Measurements from ENCODE around the gene NUDT3. TPM values are rescaled to one million over a fixed set of nuclear protein-coding genes. Genes with fewer than 3 reads are reported as not detected.

The NUDT3 gene
- total and polyA plus RNA-seq, 9 of the 15 experiments (the other 6 are each of a cell fraction or from before 2014, with no cell fraction given): 5.4 to 81.2 (median 56.4) TPM

GRCh38 chr6:34246563-34247391 lies 145.7 kb downstream of the NUDT3 start (continued):
- TF ChIP-seq ZBTB2 (IDR thresholded peaks at IDR 0.05): peak; percentile 64; the same call in 1 of the 2 replicates
- TF ChIP-seq SNRNP70 (optimal IDR thresholded peaks at IDR 0.05; ENCODE audit: low read depth, low read length): peak; percentile 91
- peak; percentile 50; the same call in 1 of the 2 replicates for TF ChIP-seq GABPB1 (CRISPR knock-in tag; IDR thresholded peaks at IDR 0.05)
- no peak for TF ChIP-seq BCOR (IDR thresholded peaks at IDR 0.05)
- TF ChIP-seq ZC3H8 (IDR thresholded peaks at IDR 0.05): 0 out of 2 replicates have a peak, but pooled peaks have one; percentile 28
- TF ChIP-seq NUFIP1 (IDR thresholded peaks at IDR 0.05; ENCODE audit: partially characterized antibody): no peak
- TF ChIP-seq JUND (IDR thresholded peaks at IDR 0.05; ENCODE audit: borderline replicate concordance, low read depth, low read length): no peak
- no peak for TF ChIP-seq JUND (tag; IDR thresholded peaks at IDR 0.05; ENCODE audit: borderline replicate concordance, low read depth, low read length)
- TF ChIP-seq TOE1 (IDR thresholded peaks at IDR 0.05; ENCODE audit: borderline replicate concordance): peak; percentile 64; the same call in 1 of the 2 replicates
- no peak for TF ChIP-seq TOE1 (CRISPR knock-in tag; IDR thresholded peaks at IDR 0.05; ENCODE audit: borderline replicate concordance, low read depth)
- TF ChIP-seq ZNF76 (CRISPR knock-in tag; IDR thresholded peaks at IDR 0.05; ENCODE audit: borderline replicate concordance): no peak
- no peak for TF ChIP-seq HNRNPH1 (optimal IDR thresholded peaks at IDR 0.05; ENCODE audit: low read depth, low read length)
- TF ChIP-seq ELF2 (CRISPR knock-in tag; IDR thresholded peaks at IDR 0.05): peak; percentile 57; the same call in 1 of the 2 replicates
- no peak for TF ChIP-seq WHSC1 (IDR thresholded peaks at IDR 0.05; ENCODE audit: low read length)
- TF ChIP-seq BMI1 (IDR thresholded peaks at IDR 0.05; ENCODE audit: low read length): no peak
- TF ChIP-seq ZNF551 (CRISPR knock-in tag; IDR thresholded peaks at IDR 0.05): no peak; the same call in 1 of the 2 replicates
- TF ChIP-seq XRCC4 (IDR thresholded peaks at IDR 0.05; ENCODE audit: extremely low read depth, insufficient read depth, insufficient read length): no peak
- TF ChIP-seq ILK (tag; IDR thresholded peaks at IDR 0.05; ENCODE audit: borderline replicate concordance, low read depth): no peak
- no peak for TF ChIP-seq ZNF589 (CRISPR knock-in tag; IDR thresholded peaks at IDR 0.05; ENCODE audit: low read depth)
- no peak for TF ChIP-seq CREBBP (IDR thresholded peaks at IDR 0.05; ENCODE audit: low read depth, low read length)
- TF ChIP-seq, protein P1, sequence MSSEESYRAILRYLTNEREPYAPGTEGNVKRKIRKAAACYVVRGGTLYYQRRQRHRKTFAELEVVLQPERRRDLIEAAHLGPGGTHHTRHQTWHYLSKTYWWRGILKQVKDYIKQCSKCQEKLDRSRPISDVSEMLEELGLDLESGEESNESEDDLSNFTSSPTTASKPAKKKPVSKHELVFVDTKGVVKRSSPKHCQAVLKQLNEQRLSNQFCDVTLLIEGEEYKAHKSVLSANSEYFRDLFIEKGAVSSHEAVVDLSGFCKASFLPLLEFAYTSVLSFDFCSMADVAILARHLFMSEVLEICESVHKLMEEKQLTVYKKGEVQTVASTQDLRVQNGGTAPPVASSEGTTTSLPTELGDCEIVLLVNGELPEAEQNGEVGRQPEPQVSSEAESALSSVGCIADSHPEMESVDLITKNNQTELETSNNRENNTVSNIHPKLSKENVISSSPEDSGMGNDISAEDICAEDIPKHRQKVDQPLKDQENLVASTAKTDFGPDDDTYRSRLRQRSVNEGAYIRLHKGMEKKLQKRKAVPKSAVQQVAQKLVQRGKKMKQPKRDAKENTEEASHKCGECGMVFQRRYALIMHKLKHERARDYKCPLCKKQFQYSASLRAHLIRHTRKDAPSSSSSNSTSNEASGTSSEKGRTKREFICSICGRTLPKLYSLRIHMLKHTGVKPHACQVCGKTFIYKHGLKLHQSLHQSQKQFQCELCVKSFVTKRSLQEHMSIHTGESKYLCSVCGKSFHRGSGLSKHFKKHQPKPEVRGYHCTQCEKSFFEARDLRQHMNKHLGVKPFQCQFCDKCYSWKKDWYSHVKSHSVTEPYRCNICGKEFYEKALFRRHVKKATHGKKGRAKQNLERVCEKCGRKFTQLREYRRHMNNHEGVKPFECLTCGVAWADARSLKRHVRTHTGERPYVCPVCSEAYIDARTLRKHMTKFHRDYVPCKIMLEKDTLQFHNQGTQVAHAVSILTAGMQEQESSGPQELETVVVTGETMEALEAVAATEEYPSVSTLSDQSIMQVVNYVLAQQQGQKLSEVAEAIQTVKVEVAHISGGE (CRISPR knock-in tag; IDR thresholded peaks at IDR 0.05): no peak
- no peak for TF ChIP-seq GTF2F1 (IDR thresholded peaks at IDR 0.05; ENCODE audit: low read depth, low read length)
- no peak for TF ChIP-seq MAX (CRISPR knock-in tag; IDR thresholded peaks at IDR 0.05)
- TF ChIP-seq SETDB1 (IDR thresholded peaks at IDR 0.05; ENCODE audit: low read length): no peak
- no peak for TF ChIP-seq TBP (optimal IDR thresholded peaks at IDR 0.05; ENCODE audit: low read depth, low read length)
